Brain microvascular endothelial cell (primary cell): Measurements from ENCODE around the gene HNRNPUL2.
A peak's percentile ranks its signal among the peaks of the same experiment; 100 is the strongest.

Experiments
- DNase-seq: peaks from one replicate; pipeline ENCODE4 v3.0.0-alpha.2; 2020
- H3K27ac ChIP-seq: fragments of 250-450 bp; sonication (Bioruptor Pico); 2 replicates; pipeline ENCODE4 v1.5.1; 2020; ENCODE audit warnings: mild to moderate bottlenecking, moderate library complexity
- H3K27me3 ChIP-seq: fragments of 250-450 bp; sonication (Bioruptor Pico); replicated peaks from 2 replicates; pipeline ENCODE4 v1.5.1; 2020; ENCODE audit warnings: mild to moderate bottlenecking
- H3K36me3 ChIP-seq: fragments of 250-450 bp; sonication (Bioruptor Pico); replicated peaks from 2 replicates; pipeline ENCODE4 v1.5.1; 2020; ENCODE audit warnings: mild to moderate bottlenecking
- H3K4me3 ChIP-seq: 2 replicates; pipeline ENCODE4 v1.5.1; 2011; ENCODE audit warnings: low read depth, mild to moderate bottlenecking, control low read depth, low read length, moderate library complexity
- in situ Hi-C: cut with HindIII; loops from 2 replicates; pipeline ENCODE4 v1.10.0; 2017; ENCODE audit warnings: low sequenced_read_pairs, low pct_ligation_motif_present
- TF ChIP-seq, protein P1 (sequence below): IDR thresholded peaks from 2 replicates; pipeline ENCODE4 v1.5.1; 2011; ENCODE audit warnings: low read depth, mild to moderate bottlenecking, moderate library complexity, low read length, control low read depth, inconsistent platforms; ENCODE audit errors: missing control alignments

The HNRNPUL2 gene

GRCh38 chr11:62669420-62670161, 57.7 kb downstream of the HNRNPUL2 start:
- Histone ChIP-seq H3K27ac (no peak overlapping the region), H3K27me3 (no peaks in the 10 kb centered on the region), H3K4me3 (no peak overlapping the region), H3K36me3 (peaks cover 10% of the 10 kb centered on the region)
- in situ Hi-C loops: no loop called here
- no peak for DNase-seq
- TF ChIP-seq, protein P1, sequence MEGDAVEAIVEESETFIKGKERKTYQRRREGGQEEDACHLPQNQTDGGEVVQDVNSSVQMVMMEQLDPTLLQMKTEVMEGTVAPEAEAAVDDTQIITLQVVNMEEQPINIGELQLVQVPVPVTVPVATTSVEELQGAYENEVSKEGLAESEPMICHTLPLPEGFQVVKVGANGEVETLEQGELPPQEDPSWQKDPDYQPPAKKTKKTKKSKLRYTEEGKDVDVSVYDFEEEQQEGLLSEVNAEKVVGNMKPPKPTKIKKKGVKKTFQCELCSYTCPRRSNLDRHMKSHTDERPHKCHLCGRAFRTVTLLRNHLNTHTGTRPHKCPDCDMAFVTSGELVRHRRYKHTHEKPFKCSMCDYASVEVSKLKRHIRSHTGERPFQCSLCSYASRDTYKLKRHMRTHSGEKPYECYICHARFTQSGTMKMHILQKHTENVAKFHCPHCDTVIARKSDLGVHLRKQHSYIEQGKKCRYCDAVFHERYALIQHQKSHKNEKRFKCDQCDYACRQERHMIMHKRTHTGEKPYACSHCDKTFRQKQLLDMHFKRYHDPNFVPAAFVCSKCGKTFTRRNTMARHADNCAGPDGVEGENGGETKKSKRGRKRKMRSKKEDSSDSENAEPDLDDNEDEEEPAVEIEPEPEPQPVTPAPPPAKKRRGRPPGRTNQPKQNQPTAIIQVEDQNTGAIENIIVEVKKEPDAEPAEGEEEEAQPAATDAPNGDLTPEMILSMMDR: no peak

- DNase-seq: no peak
- Histone ChIP-seq H3K27me3 (no peaks in the 10 kb centered on the region), H3K36me3 (peaks cover 19% of the 10 kb centered on the region), H3K4me3 (no peak overlapping the region), H3K27ac (no peak overlapping the region)
- in situ Hi-C loops: no loop called here
- TF ChIP-seq, protein P1: no peak
Observed at GRCh38 chr11:62667460-62667859, 59.8 kb downstream of the HNRNPUL2 start.

- Histone ChIP-seq H3K27me3 (no peaks in the 10 kb centered on the region), H3K4me3 (peak overlapping the region; percentile 92), H3K27ac (no peak overlapping the region), H3K36me3 (peaks cover 21% of the 10 kb centered on the region)
- DNase-seq: no peak
- TF ChIP-seq, protein P1: no peak
- in situ Hi-C loops: no loop called here
Observed at GRCh38 chr11:62666259-62666926, 60.9 kb downstream of the HNRNPUL2 start.

DNA sequence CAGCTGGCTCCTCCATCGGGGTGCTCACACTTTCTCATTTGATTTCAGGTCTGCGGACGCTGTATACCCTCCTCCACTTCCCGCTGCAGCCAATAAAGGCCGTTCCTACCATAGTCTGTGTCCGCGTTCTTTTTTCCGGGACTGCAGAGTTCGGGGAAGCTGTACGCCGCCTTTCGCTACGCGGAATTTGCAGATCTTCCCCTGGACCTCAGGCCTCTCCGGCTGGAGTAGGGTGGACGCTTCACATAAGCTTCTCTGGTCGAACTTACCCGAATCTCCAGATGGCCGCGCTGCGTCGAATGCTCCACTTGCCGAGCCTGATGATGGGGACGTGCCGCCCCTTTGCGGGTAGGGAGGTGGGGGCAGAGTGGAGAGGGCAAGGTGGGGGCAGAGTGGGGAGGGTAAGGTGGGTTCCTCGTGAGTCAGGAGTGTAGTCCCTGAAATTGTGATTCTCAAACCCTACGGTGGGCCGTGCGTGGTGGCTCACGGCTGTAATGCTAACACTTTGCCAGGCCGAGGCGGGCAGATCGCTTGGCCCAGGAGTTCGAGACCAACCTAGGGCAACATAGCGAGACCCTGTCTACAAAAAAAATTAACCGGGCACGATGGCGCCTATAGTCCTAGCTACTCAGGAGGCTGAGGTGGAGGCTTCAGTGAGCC, 61.5 kb downstream of the HNRNPUL2 start:
- TF ChIP-seq, protein P1: no peak
- DNase-seq: peak; percentile 52
- Histone ChIP-seq H3K36me3 (peaks cover 21% of the 10 kb centered on the region), H3K4me3 (peak overlapping the region; percentile 92), H3K27ac (peak overlapping the region; percentile 69), H3K27me3 (no peaks in the 10 kb centered on the region)
- in situ Hi-C loops: no loop called here

DNA sequence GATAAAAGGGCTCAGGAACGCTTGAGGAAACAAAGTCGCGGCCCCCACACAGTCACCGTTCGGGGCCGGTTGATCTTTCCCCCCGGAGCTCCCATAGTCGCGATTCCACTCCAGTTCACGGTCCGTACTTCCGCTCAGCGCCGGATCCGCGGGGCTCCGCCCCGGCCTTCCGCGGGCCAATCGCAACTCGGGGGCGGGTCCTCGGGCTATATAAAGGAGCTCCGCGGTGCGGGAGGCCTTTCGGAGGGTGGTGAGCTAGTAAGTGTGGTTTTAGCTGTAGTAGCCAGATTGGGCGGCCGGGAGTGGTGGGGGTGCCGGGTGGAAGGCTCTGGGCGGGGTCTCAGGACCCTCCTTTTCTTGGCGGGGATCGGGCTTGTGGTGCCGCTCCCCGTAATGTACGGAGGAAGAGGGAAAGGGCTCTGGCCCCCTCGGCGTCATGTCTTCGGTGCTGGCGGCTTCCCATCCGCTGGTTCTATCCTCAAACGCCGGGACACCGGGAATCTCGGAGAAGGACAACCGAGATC, 62.1 kb downstream of the HNRNPUL2 start, which contains the start of the genes C11orf98 and CSKMT:
Gene C11orf98 (minus strand): TSS at position 136 of the 524 bp plus-strand sequence. CDS start 41 bp downstream, at position 95.
Gene CSKMT (plus strand): TSS at position 238 of the 524 bp plus-strand sequence. CDS start 568 bp downstream, outside the sequence.
- TF ChIP-seq, protein P1: no peak
- Histone ChIP-seq H3K27me3 (no peaks in the 10 kb centered on the region), H3K27ac (peak within 1 kb of the TSS; percentile 69), H3K4me3 (peak within 1 kb of the TSS; percentile 92), H3K36me3 (peaks cover 21% of the 10 kb centered on the region)
- in situ Hi-C loops: no loop called here
- peak; percentile 92 for DNase-seq
